ENCODE results near the gene CXorf38. TPM values are rescaled to one million over a fixed set of nuclear protein-coding genes. Genes with fewer than 3 reads are reported as not detected.
"Not testable (repeated sequence)": the region's sequence is repeated elsewhere in the genome, so short reads cannot be mapped to it uniquely, and the experiment has no call there.

Gene CXorf38
- total RNA-seq, 2 donors from 2014 or later = 20.3 to 26.0 TPM

- no peaks in the 10 kb centered on the region for H3K4me1 Mint-ChIP-seq (ENCODE audit: low read depth in 2 of 2)
- no peak for ATAC-seq
- DNase-seq (ENCODE audit: low spot score) = no peak
- H3K27ac Mint-ChIP-seq = no peak overlapping the region
- no peaks in the 10 kb centered on the region for H3K36me3 Mint-ChIP-seq
- H3K4me3 Mint-ChIP-seq = no peak overlapping the region
- H3K27me3 Mint-ChIP-seq = peaks cover 0 to 2% of the 10 kb centered on the region in 2 donors
- H3K9me3 Mint-ChIP-seq = no peaks in the 10 kb centered on the region
These were observed 31.4 kb downstream of the CXorf38 start for GRCh38 chrX:40615976-40616375.

GRCh38 chrX:40612511-40612910 lies 34.9 kb downstream of the CXorf38 start:
- ATAC-seq = no peak

GRCh38 chrX:40607381-40607780 lies 40.0 kb downstream of the CXorf38 start:
- Mint-ChIP-seq H3K36me3 (peaks cover 7% of the 10 kb centered on the region), H3K4me1 (ENCODE audit: low read depth in 2 of 2) (no peaks in the 10 kb centered on the region), H3K9me3 (no peaks in the 10 kb centered on the region), H3K27ac (no peak overlapping the region), H3K4me3 (no peak overlapping the region), H3K27me3 (no peaks in the 10 kb centered on the region)
- ATAC-seq = no peak
- DNase-seq (ENCODE audit: low spot score) = no peak

More at GRCh38 chrX:40612511-40612910, 34.9 kb downstream of the CXorf38 start:
- no peak for DNase-seq (ENCODE audit: low spot score)
- Mint-ChIP-seq H3K27me3 (peaks cover 0 to 2% of the 10 kb centered on the region in 2 donors), H3K4me3 (no peak overlapping the region), H3K9me3 (no peaks in the 10 kb centered on the region), H3K36me3 (no peaks in the 10 kb centered on the region), H3K4me1 (ENCODE audit: low read depth in 2 of 2) (no peaks in the 10 kb centered on the region), H3K27ac (no peak overlapping the region)

- peaks cover 7% of the 10 kb centered on the region for H3K36me3 Mint-ChIP-seq
- ATAC-seq (no peak), DNase-seq (ENCODE audit: low spot score) (no peak)
- peaks cover 0 to 2% of the 10 kb centered on the region in 2 donors for H3K4me1 Mint-ChIP-seq (ENCODE audit: low read depth in 2 of 2)
- no peaks in the 10 kb centered on the region for H3K9me3 Mint-ChIP-seq
- H3K27me3 Mint-ChIP-seq = no peaks in the 10 kb centered on the region
- no peak overlapping the region for H3K27ac Mint-ChIP-seq
- no peak overlapping the region for H3K4me3 Mint-ChIP-seq
These were observed 43.9 kb downstream of the CXorf38 start for GRCh38 chrX:40603446-40603845.

GRCh38 chrX:40589616-40590321 lies 57.6 kb downstream of the CXorf38 start:
- DNase-seq (ENCODE audit: low spot score); H3K4me3 Mint-ChIP-seq; H3K36me3 Mint-ChIP-seq; H3K27ac Mint-ChIP-seq; H3K9me3 Mint-ChIP-seq: not testable (repeated sequence)
- Mint-ChIP-seq H3K4me1 (ENCODE audit: low read depth in 2 of 2) (peaks cover 7 to 14% of the 10 kb centered on the region in 2 donors), H3K27me3 (peaks cover 0 to 10% of the 10 kb centered on the region in 2 donors)
- ATAC-seq = peak in 1 of 2 donors; percentile 82

GRCh38 chrX:40587623-40588022 lies 59.7 kb downstream of the CXorf38 start:
- not testable (repeated sequence) for H3K9me3 Mint-ChIP-seq; DNase-seq (ENCODE audit: low spot score); ATAC-seq; H3K4me3 Mint-ChIP-seq; H3K36me3 Mint-ChIP-seq; H3K27ac Mint-ChIP-seq
- Mint-ChIP-seq H3K4me1 (ENCODE audit: low read depth in 2 of 2) (peaks cover 17 to 20% of the 10 kb centered on the region in 2 donors), H3K27me3 (peaks cover 0 to 11% of the 10 kb centered on the region in 2 donors)

GRCh38 chrX:40582811-40583210 lies 64.5 kb downstream of the CXorf38 start:
- DNase-seq (ENCODE audit: low spot score) (no peak), ATAC-seq (no peak)
- no peaks in the 10 kb centered on the region for H3K36me3 Mint-ChIP-seq
- peak overlapping the region; percentile 95 for H3K4me3 Mint-ChIP-seq
- peak overlapping the region in 1 of 2 donors; percentile 31 for H3K27ac Mint-ChIP-seq
- no peaks in the 10 kb centered on the region for H3K9me3 Mint-ChIP-seq
- peaks cover 29 to 32% of the 10 kb centered on the region in 2 donors for H3K4me1 Mint-ChIP-seq (ENCODE audit: low read depth in 2 of 2)
- H3K27me3 Mint-ChIP-seq = peaks cover 0 to 19% of the 10 kb centered on the region in 2 donors

GRCh38 chrX:40582178-40582577 lies 65.2 kb downstream of the CXorf38 start:
- not testable (repeated sequence) for ATAC-seq; DNase-seq (ENCODE audit: low spot score); H3K27ac Mint-ChIP-seq; H3K9me3 Mint-ChIP-seq; H3K36me3 Mint-ChIP-seq
- Mint-ChIP-seq H3K27me3 (peaks cover 0 to 19% of the 10 kb centered on the region in 2 donors), H3K4me3 (peak overlapping the region; percentile 95), H3K4me1 (ENCODE audit: low read depth in 2 of 2) (peaks cover 29 to 32% of the 10 kb centered on the region in 2 donors)

- no peak for ATAC-seq
- peaks cover 0 to 19% of the 10 kb centered on the region in 2 donors for H3K27me3 Mint-ChIP-seq
- no peak for DNase-seq (ENCODE audit: low spot score)
These were observed 65.9 kb downstream of the CXorf38 start for GRCh38 chrX:40581336-40581920.

GRCh38 chrX:40580537-40581335 lies 66.6 kb downstream of the CXorf38 start, which contains the start of gene ATP6AP2:
ATP6AP2 (plus strand) TSS chrX:40580970; CDS start chrX:40581066, 96 bp downstream.
- Mint-ChIP-seq H3K27me3 (peaks cover 0 to 15% of the 10 kb centered on the region in 2 donors), H3K36me3 (no peaks in the 10 kb centered on the region), H3K4me1 (ENCODE audit: low read depth in 2 of 2) (peaks cover 25 to 26% of the 10 kb centered on the region in 2 donors), H3K27ac (peak within 1 kb of the TSS; percentile 88 to 92), H3K4me3 (peak within 1 kb of the TSS; percentile 95), H3K9me3 (no peaks in the 10 kb centered on the region)
- peak; percentile 93 for DNase-seq (ENCODE audit: low spot score)
- peak; percentile 97 to 98 for ATAC-seq

More at GRCh38 chrX:40581336-40581920, 65.9 kb downstream of the CXorf38 start:
- H3K4me1 Mint-ChIP-seq (ENCODE audit: low read depth in 2 of 2) = peaks cover 28 to 32% of the 10 kb centered on the region in 2 donors
- H3K36me3 Mint-ChIP-seq = no peaks in the 10 kb centered on the region
- no peaks in the 10 kb centered on the region for H3K9me3 Mint-ChIP-seq
- H3K4me3 Mint-ChIP-seq = peak overlapping the region; percentile 95
- H3K27ac Mint-ChIP-seq = peak overlapping the region; percentile 54 to 88

- DNase-seq (ENCODE audit: low spot score) (no peak), ATAC-seq (peak in 1 of 2 donors; percentile 52)
- Mint-ChIP-seq H3K4me3 (peak overlapping the region; percentile 95), H3K27me3 (peaks cover 0 to 12% of the 10 kb centered on the region in 2 donors), H3K9me3 (no peaks in the 10 kb centered on the region), H3K4me1 (ENCODE audit: low read depth in 2 of 2) (peaks cover 22 to 25% of the 10 kb centered on the region in 2 donors), H3K27ac (peak overlapping the region; percentile 88 to 92), H3K36me3 (no peaks in the 10 kb centered on the region)
These were observed 67.3 kb downstream of the CXorf38 start for GRCh38 chrX:40579900-40580536.

- DNase-seq (ENCODE audit: low spot score) (no peak), ATAC-seq (no peak)
- Mint-ChIP-seq H3K4me3 (no peak overlapping the region), H3K4me1 (ENCODE audit: low read depth in 2 of 2) (peaks cover 22 to 25% of the 10 kb centered on the region in 2 donors), H3K27ac (no peak overlapping the region), H3K36me3 (no peaks in the 10 kb centered on the region), H3K9me3 (no peaks in the 10 kb centered on the region), H3K27me3 (peaks cover 0 to 16% of the 10 kb centered on the region in 2 donors)
These were observed 68.2 kb downstream of the CXorf38 start for GRCh38 chrX:40579141-40579540.

- DNase-seq (ENCODE audit: low spot score) (no peak), ATAC-seq (no peak)
- H3K36me3 Mint-ChIP-seq = no peaks in the 10 kb centered on the region
- H3K27ac Mint-ChIP-seq = no peak overlapping the region
- peaks cover 15 to 18% of the 10 kb centered on the region in 2 donors for H3K4me1 Mint-ChIP-seq (ENCODE audit: low read depth in 2 of 2)
- H3K9me3 Mint-ChIP-seq = no peaks in the 10 kb centered on the region
- peaks cover 0 to 12% of the 10 kb centered on the region in 2 donors for H3K27me3 Mint-ChIP-seq
- H3K4me3 Mint-ChIP-seq = no peak overlapping the region
These were observed 69.2 kb downstream of the CXorf38 start for GRCh38 chrX:40578039-40578695.

Measured in natural killer cell treated with Interleukin-12 subunit alpha and Interleukin-12 subunit beta and Interleukin-15 and Interleukin-18, amount 100 ng/mL, for 72 hours (primary cell).